BE2C (cell line): ENCODE measurements around the gene TCL1A.
"Not testable (repeated sequence)": the region's sequence is repeated elsewhere in the genome, so short reads cannot be mapped to it uniquely, and the experiment has no call there.

Experiments
- DNase-seq: peaks from one replicate; pipeline ENCODE4 v3.0.0-alpha.2; 2020
- H3K27me3 ChIP-seq: fragments of 250-450 bp; sonication (Bioruptor Pico); 2 replicates; pipeline ENCODE4 v1.5.1; 2020; ENCODE audit warnings: mild to moderate bottlenecking
- H3K36me3 ChIP-seq: fragments of 250-450 bp; sonication (Bioruptor Pico); 2 replicates; pipeline ENCODE4 v1.5.1; 2020; ENCODE audit warnings: mild to moderate bottlenecking
- H3K4me1 ChIP-seq: fragments of 250-450 bp; sonication (Bioruptor Pico); 2 replicates; pipeline ENCODE4 v1.5.1; 2020
- H3K4me3 ChIP-seq: 2 replicates; pipeline ENCODE4 v1.5.1; 2011; ENCODE audit warnings: low read depth, low read length
- H3K9me3 ChIP-seq: fragments of 250-450 bp; sonication (Bioruptor Pico); 2 replicates; pipeline ENCODE4 v1.5.1; 2020
- CTCF ChIP-seq: IDR thresholded peaks from 2 replicates; pipeline ENCODE4 v1.5.1; 2012; ENCODE audit warnings: mild to moderate bottlenecking, low read depth, low read length

TCL1A gene

GRCh38 chr14:95730126-95730525 is 16.2 kb upstream of the TCL1A start:
- Histone ChIP-seq H3K9me3 (no peaks in the 10 kb centered on the region), H3K4me1 (no peaks in the 10 kb centered on the region), H3K36me3 (no peaks in the 10 kb centered on the region), H3K4me3 (no peak overlapping the region), H3K27me3 (peaks cover 23% of the 10 kb centered on the region)
- TF ChIP-seq CTCF = no peak
- DNase-seq = no peak

GRCh38 chr14:95729402-95730028 is 15.6 kb upstream of the TCL1A start:
- peaks cover 23% of the 10 kb centered on the region for H3K27me3 ChIP-seq
- H3K4me1 ChIP-seq, H3K9me3 ChIP-seq, DNase-seq, H3K4me3 ChIP-seq, H3K36me3 ChIP-seq: not testable (repeated sequence)

DNA sequence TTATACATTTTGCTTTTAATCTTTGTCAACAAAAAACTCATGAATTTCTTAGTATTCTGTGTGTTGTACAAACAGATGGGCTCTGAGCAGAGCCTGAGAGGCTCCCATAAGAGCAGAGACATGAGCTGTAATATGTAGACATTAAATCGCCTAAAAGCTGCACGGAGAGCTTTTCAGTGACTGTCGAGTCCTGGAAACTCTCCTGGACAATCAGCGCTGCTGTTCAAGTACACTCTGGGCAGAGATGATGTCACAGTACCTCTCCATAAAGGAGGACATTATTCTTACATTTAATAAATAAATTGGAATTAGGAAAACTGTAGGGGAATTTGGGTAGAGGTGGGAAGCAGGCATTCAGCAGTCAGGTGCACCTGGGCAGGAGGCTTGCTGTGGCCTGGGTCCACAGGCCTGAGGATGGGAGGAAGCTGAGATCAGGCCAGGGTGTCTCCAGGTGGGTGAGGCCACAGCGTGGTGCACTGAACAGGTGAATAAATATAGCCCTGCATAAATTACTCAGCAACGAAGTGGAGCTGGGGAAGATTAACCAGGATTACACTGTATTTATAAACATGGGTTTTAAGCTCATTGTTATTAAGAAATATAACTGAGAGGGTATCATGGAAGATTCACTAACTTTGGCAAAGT is 13.3 kb upstream of the TCL1A start:
- Histone ChIP-seq H3K36me3 (no peaks in the 10 kb centered on the region), H3K27me3 (peaks cover 23% of the 10 kb centered on the region), H3K9me3 (no peaks in the 10 kb centered on the region), H3K4me1 (no peaks in the 10 kb centered on the region), H3K4me3 (no peak overlapping the region)
- no peak for TF ChIP-seq CTCF
- no peak for DNase-seq

DNA sequence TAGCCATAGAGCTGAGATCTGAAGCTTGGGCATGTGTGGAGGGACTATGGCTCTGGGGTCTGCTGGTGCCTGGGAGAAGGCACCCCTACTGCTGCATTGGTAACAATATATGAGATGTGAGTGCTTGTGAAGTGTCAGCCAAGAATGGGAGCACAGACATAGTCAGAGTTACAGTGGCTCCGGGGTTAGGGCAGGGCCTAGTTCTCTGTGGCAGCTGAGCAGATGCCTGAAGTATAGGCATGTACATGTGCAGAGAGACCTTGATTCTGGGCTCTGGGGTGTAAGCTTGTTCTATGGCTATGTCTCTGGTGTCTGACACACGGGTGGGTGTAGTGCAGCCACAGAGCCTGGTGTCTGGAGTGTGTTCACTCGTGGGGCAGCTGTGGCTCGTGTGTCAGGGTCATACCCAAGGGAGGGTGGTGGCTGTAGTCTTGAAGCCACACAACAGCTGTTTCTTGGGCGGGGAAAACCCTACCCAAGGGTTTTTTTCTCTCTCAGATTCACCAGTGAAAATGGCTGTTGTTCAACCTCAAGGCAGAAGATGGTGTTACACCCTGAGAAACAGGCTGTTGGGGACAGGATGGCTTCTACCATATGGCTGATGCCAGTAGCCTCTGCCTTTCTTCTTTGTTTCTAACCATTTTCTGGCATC is 11.9 kb upstream of the TCL1A start:
- no peak for DNase-seq
- Histone ChIP-seq H3K4me1 (no peaks in the 10 kb centered on the region), H3K36me3 (no peaks in the 10 kb centered on the region), H3K4me3 (no peak overlapping the region), H3K9me3 (no peaks in the 10 kb centered on the region), H3K27me3 (peaks cover 19% of the 10 kb centered on the region)
- no peak for TF ChIP-seq CTCF

DNA sequence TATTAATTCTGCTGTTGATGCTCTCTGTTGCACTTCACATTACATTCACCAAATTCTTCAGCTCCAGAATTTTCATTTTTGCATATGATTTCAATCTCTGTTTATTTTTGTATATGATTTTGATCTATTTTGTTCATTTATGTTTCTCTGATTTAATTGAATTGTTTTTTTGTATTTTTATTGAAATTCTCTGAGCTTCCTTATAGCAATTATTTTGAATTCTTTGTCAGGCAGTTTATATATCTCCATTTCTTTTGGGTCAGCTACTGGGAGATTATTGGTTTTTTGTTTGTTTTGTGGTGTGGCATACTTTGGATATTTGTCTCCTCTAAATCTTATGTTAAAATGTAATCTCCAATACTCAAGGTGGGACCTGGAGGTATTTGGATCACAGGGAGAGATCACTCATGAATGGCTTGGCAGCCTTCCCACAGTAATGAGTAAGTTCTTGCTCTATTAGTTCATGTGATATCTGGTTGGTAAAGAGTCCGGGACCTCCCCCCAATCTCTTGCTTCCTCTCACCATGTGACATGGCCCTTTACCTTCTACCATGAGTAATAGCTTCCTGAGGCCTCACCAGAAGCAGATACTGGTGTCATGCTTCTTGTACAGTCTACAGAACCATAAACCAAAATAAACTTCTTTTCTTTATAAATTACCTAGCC is 8.7 kb upstream of the TCL1A start:
- H3K27me3 ChIP-seq = peaks cover 21% of the 10 kb centered on the region
- H3K36me3 ChIP-seq = no peaks in the 10 kb centered on the region
- TF ChIP-seq CTCF = no peak
- no peaks in the 10 kb centered on the region for H3K4me1 ChIP-seq
- H3K9me3 ChIP-seq = no peaks in the 10 kb centered on the region
- DNase-seq = no peak
- no peak overlapping the region for H3K4me3 ChIP-seq

DNA sequence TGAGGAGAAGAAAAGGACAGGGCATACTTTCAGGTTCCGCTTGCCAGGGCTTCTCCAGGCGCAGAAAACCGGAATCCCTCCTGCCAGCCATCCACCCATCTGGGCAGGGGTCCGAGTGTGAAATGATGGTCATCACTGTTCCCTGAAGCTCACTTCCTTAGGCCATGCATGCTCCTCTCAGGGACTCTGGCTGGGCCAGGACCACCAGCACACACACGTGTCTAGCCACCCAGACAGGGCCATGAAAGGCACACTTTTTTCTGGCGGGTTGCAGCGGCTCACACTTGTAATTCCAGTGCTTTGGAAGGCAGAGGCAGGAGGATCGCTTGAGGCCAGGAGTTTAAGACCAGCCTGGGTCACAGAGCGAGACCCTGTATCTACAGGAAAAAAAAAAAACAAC is 1.5 kb downstream of the TCL1A start:
- Histone ChIP-seq H3K4me3 (no peak overlapping the region), H3K27me3 (peaks cover 13% of the 10 kb centered on the region), H3K9me3 (no peaks in the 10 kb centered on the region), H3K36me3 (no peaks in the 10 kb centered on the region), H3K4me1 (no peaks in the 10 kb centered on the region)
- DNase-seq = no peak
- TF ChIP-seq CTCF = no peak
